ENCODE data around the gene MCCD1. TPM values are rescaled to one million over a fixed set of nuclear protein-coding genes. Genes with fewer than 3 reads are reported as not detected.

Gene MCCD1, protein sequence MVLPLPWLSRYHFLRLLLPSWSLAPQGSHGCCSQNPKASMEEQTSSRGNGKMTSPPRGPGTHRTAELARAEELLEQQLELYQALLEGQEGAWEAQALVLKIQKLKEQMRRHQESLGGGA
- not detected for total RNA-seq
- polyA plus RNA-seq (2013, experiment 1 of 2): not detected
- not detected for polyA plus RNA-seq (2013, experiment 2 of 2)
- long read RNA-seq, experiment 1: 0 reads
- long read RNA-seq, experiment 2: 0 reads
- long read RNA-seq, experiment 3: 0 reads
- long read RNA-seq, experiment 4: 0 reads

DNA sequence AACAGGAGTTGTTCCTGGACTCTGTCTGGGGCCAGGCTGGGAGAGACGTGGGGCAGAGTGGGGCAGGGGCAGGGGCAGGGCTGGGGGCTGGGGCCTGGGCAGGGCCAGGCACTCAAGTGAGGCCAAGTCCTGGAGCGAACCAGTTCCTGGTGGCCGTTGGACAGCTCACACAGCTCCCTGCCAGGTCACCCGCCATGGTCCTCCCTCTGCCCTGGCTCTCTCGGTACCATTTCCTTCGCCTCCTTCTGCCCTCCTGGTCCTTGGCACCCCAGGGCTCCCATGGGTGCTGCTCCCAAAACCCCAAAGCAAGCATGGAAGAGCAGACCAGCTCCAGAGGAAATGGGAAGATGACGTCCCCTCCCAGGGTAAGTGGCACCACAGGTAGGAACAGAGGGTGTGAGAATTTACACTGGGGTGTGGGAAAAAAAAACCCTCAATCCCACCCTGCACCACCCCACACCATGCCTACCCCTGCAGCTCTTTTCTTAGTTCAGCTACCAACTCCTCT is at the start of gene MCCD1:
TSS of gene MCCD1 (plus strand) at position 142 of the 508 bp plus-strand sequence. CDS start at position 195, 53 bp downstream.
- peak; percentile 75 for DNase-seq
- peak within 1 kb of the TSS; percentile 92 for H3K27ac Mint-ChIP-seq
- WGBS, 2 experiments (ENCODE audit: insufficient coverage in 1 of 2, insufficient read length in 1 of 2): 81 to 94% methylated on average over 4 to 7 of the region's 7 CpGs

DNA sequence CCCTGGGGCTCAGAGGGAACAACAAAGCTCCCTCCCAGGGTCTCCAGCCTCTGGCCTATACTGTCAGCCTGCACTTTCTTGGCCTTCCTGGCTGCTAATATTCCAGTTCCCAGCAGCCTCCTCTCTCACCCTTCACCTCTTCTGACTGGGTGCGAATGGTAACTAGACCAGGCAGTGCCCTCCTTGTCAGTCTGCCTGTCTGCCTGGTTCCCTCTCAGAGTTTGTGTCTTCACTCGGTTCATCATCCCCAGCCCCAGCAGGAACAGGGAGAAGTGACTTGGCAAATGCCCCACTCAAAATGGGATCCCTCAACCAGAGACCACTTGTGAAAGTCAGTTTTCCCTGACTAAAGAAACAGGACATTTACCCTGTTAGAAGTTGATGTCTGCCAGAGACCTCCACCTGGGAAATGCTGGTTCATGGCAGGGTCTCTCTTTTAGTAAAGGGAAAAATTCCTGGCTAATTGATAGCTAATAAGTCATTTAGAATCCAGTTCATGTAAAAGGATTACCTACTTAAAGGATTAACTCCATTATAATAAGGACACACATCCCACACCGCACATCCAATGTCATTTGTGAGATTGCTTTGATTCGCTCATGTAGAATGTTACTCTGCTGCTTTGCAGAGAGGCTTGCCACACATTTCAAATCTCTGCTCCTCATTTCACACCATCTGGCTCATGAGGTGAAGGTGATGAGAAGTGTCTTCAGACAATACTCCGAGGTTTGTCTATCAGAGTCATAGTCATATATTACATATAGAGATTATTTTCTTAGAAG is 49.4 kb upstream of the MCCD1 start:
- no peaks in the 10 kb centered on the region for H3K4me1 ChIP-seq (ENCODE audit: control insufficient read depth, insufficient read depth, low read length)
- no peak overlapping the region for H3K4me3 ChIP-seq (ENCODE audit: low read length)
- H3K27me3 ChIP-seq (ENCODE audit: control insufficient read depth, insufficient read depth, low read length, poor library complexity, severe bottlenecking): no peaks in the 10 kb centered on the region
- no peaks in the 10 kb centered on the region for H3K36me3 ChIP-seq (ENCODE audit: control insufficient read depth, insufficient read depth, low read length)
- H3K9me3 Mint-ChIP-seq: no peaks in the 10 kb centered on the region
- WGBS, 2 experiments (ENCODE audit: insufficient coverage in 1 of 2, insufficient read length in 1 of 2): 90 to 100% methylated on average over 3 to 4 of the region's 5 CpGs
- TF ChIP-seq, protein P1, sequence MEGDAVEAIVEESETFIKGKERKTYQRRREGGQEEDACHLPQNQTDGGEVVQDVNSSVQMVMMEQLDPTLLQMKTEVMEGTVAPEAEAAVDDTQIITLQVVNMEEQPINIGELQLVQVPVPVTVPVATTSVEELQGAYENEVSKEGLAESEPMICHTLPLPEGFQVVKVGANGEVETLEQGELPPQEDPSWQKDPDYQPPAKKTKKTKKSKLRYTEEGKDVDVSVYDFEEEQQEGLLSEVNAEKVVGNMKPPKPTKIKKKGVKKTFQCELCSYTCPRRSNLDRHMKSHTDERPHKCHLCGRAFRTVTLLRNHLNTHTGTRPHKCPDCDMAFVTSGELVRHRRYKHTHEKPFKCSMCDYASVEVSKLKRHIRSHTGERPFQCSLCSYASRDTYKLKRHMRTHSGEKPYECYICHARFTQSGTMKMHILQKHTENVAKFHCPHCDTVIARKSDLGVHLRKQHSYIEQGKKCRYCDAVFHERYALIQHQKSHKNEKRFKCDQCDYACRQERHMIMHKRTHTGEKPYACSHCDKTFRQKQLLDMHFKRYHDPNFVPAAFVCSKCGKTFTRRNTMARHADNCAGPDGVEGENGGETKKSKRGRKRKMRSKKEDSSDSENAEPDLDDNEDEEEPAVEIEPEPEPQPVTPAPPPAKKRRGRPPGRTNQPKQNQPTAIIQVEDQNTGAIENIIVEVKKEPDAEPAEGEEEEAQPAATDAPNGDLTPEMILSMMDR (conservative IDR thresholded peaks at IDR 0.05): no peak
- peaks cover 28% of the 10 kb centered on the region for H3K27me3 Mint-ChIP-seq (ENCODE audit: insufficient read depth)
- no peak overlapping the region for H3K27ac ChIP-seq (ENCODE audit: low read depth, low read length)
- no peaks in the 10 kb centered on the region for H3K36me3 Mint-ChIP-seq (ENCODE audit: low read depth)
- no peak overlapping the region for H3K9ac ChIP-seq (ENCODE audit: extremely low read depth, low read length, poor library complexity, severe bottlenecking)
- no peak overlapping the region for H3K4me3 Mint-ChIP-seq
- no peak overlapping the region for H3K27ac Mint-ChIP-seq
- H3K4me1 Mint-ChIP-seq: no peaks in the 10 kb centered on the region
- no peak for DNase-seq
- H3K9me3 ChIP-seq (ENCODE audit: control insufficient read depth, low read length): no peaks in the 10 kb centered on the region

More for the DNA sequence above, at the start of gene MCCD1:
- H3K4me3 Mint-ChIP-seq: no peak within 1 kb of the TSS
- Histone ChIP-seq H3K27me3 (ENCODE audit: control insufficient read depth, insufficient read depth, low read length, poor library complexity, severe bottlenecking) (no peaks in the 10 kb centered on the region), H3K27ac (ENCODE audit: low read depth, low read length) (peak within 1 kb of the TSS; percentile 41), H3K9ac (ENCODE audit: extremely low read depth, low read length, poor library complexity, severe bottlenecking) (no peak within 1 kb of the TSS), H3K4me1 (ENCODE audit: control insufficient read depth, insufficient read depth, low read length) (no peaks in the 10 kb centered on the region), H3K4me3 (ENCODE audit: low read length) (no peak within 1 kb of the TSS), H3K36me3 (ENCODE audit: control insufficient read depth, insufficient read depth, low read length) (peaks cover 44% of the 10 kb centered on the region), H3K9me3 (ENCODE audit: control insufficient read depth, low read length) (no peaks in the 10 kb centered on the region)
- TF ChIP-seq, protein P1 (conservative IDR thresholded peaks at IDR 0.05): no peak
- H3K9me3 Mint-ChIP-seq: no peaks in the 10 kb centered on the region
- peaks cover 40% of the 10 kb centered on the region for H3K36me3 Mint-ChIP-seq (ENCODE audit: low read depth)
- H3K27me3 Mint-ChIP-seq (ENCODE audit: insufficient read depth): no peaks in the 10 kb centered on the region
- peaks cover 17% of the 10 kb centered on the region for H3K4me1 Mint-ChIP-seq

DNA sequence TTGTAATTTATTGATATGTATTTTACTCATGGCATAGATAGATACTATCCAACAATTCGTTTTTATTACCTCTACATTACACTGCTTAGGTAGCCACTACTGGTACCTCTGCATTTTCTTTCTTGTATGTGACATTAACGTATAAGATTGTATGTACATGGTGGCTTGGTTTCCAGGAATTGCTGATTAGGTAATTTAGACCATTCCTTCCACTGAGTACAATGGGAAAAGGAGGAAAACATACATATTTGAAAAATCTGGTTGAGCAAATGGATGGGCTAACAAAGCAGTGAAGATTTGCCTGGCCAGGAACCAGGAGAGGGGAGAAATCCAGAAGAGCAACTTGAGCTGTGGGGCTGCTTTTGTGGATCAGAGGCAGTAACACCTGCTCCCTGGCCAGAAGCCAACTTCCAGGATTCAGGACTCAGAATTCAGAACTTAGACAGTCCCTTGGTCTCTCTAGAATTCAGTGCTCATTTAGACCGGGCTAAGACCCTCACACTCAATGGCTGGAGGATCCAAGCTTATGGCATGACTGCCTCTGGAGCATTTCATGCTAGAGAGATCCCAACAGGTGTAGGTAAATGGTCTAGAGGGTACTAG is 48.7 kb upstream of the MCCD1 start:
- Histone ChIP-seq H3K4me3 (ENCODE audit: low read length) (no peak overlapping the region), H3K27ac (ENCODE audit: low read depth, low read length) (no peak overlapping the region), H3K9me3 (ENCODE audit: control insufficient read depth, low read length) (no peaks in the 10 kb centered on the region), H3K27me3 (ENCODE audit: control insufficient read depth, insufficient read depth, low read length, poor library complexity, severe bottlenecking) (no peaks in the 10 kb centered on the region), H3K4me1 (ENCODE audit: control insufficient read depth, insufficient read depth, low read length) (no peaks in the 10 kb centered on the region), H3K9ac (ENCODE audit: extremely low read depth, low read length, poor library complexity, severe bottlenecking) (no peak overlapping the region), H3K36me3 (ENCODE audit: control insufficient read depth, insufficient read depth, low read length) (no peaks in the 10 kb centered on the region)
- no peaks in the 10 kb centered on the region for H3K36me3 Mint-ChIP-seq (ENCODE audit: low read depth)
- no peak for DNase-seq
- WGBS, 2 experiments (ENCODE audit: insufficient coverage in 1 of 2, insufficient read length in 1 of 2): 83 to 88% methylated on average over 1 to 2 of the region's 3 CpGs
- peaks cover 27% of the 10 kb centered on the region for H3K27me3 Mint-ChIP-seq (ENCODE audit: insufficient read depth)
- H3K4me1 Mint-ChIP-seq: no peaks in the 10 kb centered on the region
- no peak overlapping the region for H3K27ac Mint-ChIP-seq
- no peaks in the 10 kb centered on the region for H3K9me3 Mint-ChIP-seq
- TF ChIP-seq, protein P1 (conservative IDR thresholded peaks at IDR 0.05): no peak
- H3K4me3 Mint-ChIP-seq: no peak overlapping the region
